Chondrocyte (in vitro differentiated cells): ENCODE measurements around the gene RALGAPA1. TPM values are rescaled to one million over a fixed set of nuclear protein-coding genes. Genes with fewer than 3 reads are reported as not detected.

Source experiments
- DNase-seq: peaks from one replicate; pipeline ENCODE4 v3.0.0; 2021; ENCODE audit warnings: mixed read lengths, low spot score
- H3K27ac Mint-ChIP-seq: one replicate; pipeline ENCODE4 v1.8.0; 2021; ENCODE audit warnings: mild to moderate bottlenecking, moderate library complexity, mixed read lengths; ENCODE audit not compliant: unreplicated experiment
- H3K27me3 Mint-ChIP-seq: 2 replicates; pipeline ENCODE4 v1.8.0; 2021; ENCODE audit warnings: low read depth, mixed read lengths
- H3K36me3 Mint-ChIP-seq: 2 replicates; pipeline ENCODE4 v1.8.0; 2021; ENCODE audit warnings: low read depth, mixed read lengths
- H3K4me1 Mint-ChIP-seq: 2 replicates; pipeline ENCODE4 v1.8.0; 2021; ENCODE audit warnings: low read depth, mild to moderate bottlenecking, mixed read lengths
- H3K4me3 Mint-ChIP-seq: one replicate; pipeline ENCODE4 v1.8.0; 2021; ENCODE audit warnings: mild to moderate bottlenecking, moderate library complexity, mixed read lengths; ENCODE audit not compliant: unreplicated experiment
- H3K9me3 Mint-ChIP-seq: 2 replicates; pipeline ENCODE4 v1.8.0; 2021; ENCODE audit warnings: low read depth, mixed read lengths
- CTCF ChIP-seq: fragments of 200-600 bp; sonication (generic); IDR thresholded peaks from 2 replicates; pipeline ENCODE4 v1.5.0; 2021; ENCODE audit warnings: antibody characterized with exemption, mild to moderate bottlenecking, moderate library complexity
- total RNA-seq: library from RNA; stranded (reverse); gene quantifications from 3 replicates; pipeline ENCODE4 v1.2.1, GENCODE V29; 2021

Gene RALGAPA1
- total RNA-seq, 1 donor from 2014 or later, result 33.2 TPM

DNA sequence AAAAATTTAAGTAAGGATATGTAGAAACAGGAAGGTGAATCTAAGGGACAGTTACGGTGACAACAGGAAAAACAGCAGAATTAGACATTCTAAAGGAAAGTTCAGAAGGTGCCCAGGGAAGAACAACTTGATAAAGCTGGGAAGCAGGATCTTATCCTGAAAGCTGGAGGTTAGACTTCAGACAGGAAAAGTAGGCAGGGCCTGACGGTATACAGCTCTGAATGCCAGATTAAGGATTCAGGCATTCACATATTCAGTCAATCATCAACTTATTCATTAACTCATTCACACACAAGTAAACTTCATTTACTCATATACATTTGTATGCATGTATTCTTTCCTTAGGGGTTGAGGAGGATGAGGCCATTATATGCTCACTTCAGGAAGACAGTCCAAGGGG lies 81.3 kb downstream of the RALGAPA1 start:
- Mint-ChIP-seq H3K27me3 (no peaks in the 10 kb centered on the region), H3K27ac (no peak overlapping the region), H3K9me3 (no peaks in the 10 kb centered on the region), H3K4me1 (no peaks in the 10 kb centered on the region), H3K36me3 (peaks cover 15% of the 10 kb centered on the region), H3K4me3 (no peak overlapping the region)
- no peak for DNase-seq
- no peak for TF ChIP-seq CTCF

- Mint-ChIP-seq H3K4me1 (no peaks in the 10 kb centered on the region), H3K27me3 (no peaks in the 10 kb centered on the region), H3K27ac (no peak overlapping the region), H3K9me3 (no peaks in the 10 kb centered on the region), H3K4me3 (no peak overlapping the region), H3K36me3 (peaks cover 15% of the 10 kb centered on the region)
- no peak for DNase-seq
- no peak for TF ChIP-seq CTCF
Observed at GRCh38 chr14:35725930-35726329, 83.2 kb downstream of the RALGAPA1 start.

GRCh38 chr14:35715079-35715478 lies 94.0 kb downstream of the RALGAPA1 start:
- no peak overlapping the region for H3K27ac Mint-ChIP-seq
- no peak for DNase-seq
- H3K36me3 Mint-ChIP-seq, result peaks cover 21% of the 10 kb centered on the region
- no peak overlapping the region for H3K4me3 Mint-ChIP-seq
- no peaks in the 10 kb centered on the region for H3K27me3 Mint-ChIP-seq
- H3K4me1 Mint-ChIP-seq, result peaks cover 2% of the 10 kb centered on the region
- no peak for TF ChIP-seq CTCF
- peaks cover 5% of the 10 kb centered on the region for H3K9me3 Mint-ChIP-seq

DNA sequence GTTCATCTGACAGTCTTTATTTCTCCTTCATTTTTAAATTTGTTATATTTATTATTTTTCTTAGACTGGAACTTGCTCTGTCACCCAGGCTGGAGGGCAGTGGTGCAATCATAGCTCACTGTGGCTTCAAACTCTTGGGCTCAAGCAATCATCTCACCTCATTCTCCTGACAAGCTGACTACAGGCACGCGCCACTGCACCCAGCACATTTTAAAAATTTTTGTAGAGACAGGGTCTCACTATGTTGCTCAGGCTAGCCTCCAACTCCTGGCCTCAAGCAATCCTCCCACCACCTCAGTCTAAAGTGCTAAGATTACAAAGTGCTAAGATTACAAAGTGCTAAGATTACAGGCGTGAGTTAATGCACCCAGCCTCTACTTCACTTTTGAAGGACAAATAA lies 96.6 kb downstream of the RALGAPA1 start:
- DNase-seq, result no peak
- H3K4me3 Mint-ChIP-seq, result no peak overlapping the region
- peaks cover 5% of the 10 kb centered on the region for H3K9me3 Mint-ChIP-seq
- TF ChIP-seq CTCF, result no peak
- H3K27ac Mint-ChIP-seq, result no peak overlapping the region
- peaks cover 21% of the 10 kb centered on the region for H3K36me3 Mint-ChIP-seq
- no peaks in the 10 kb centered on the region for H3K27me3 Mint-ChIP-seq
- H3K4me1 Mint-ChIP-seq, result peaks cover 9% of the 10 kb centered on the region

GRCh38 chr14:35708062-35708461 lies 101.0 kb downstream of the RALGAPA1 start:
- Mint-ChIP-seq H3K4me1 (peaks cover 27% of the 10 kb centered on the region), H3K27me3 (no peaks in the 10 kb centered on the region), H3K9me3 (no peaks in the 10 kb centered on the region), H3K27ac (no peak overlapping the region), H3K36me3 (peaks cover 17% of the 10 kb centered on the region), H3K4me3 (no peak overlapping the region)
- no peak for DNase-seq
- no peak for TF ChIP-seq CTCF
